ENCODE measurements around the gene UNG. TPM values are rescaled to one million over a fixed set of nuclear protein-coding genes. Genes with fewer than 3 reads are reported as not detected.
A peak's percentile ranks its signal among the peaks of the same experiment; 100 is the strongest.

Gene UNG
- total and polyA plus RNA-seq, 9 of the 15 experiments (the other 6 are each of a cell fraction or from before 2014, with no cell fraction given): 8.4 to 59.8 (median 41.0) TPM

DNA sequence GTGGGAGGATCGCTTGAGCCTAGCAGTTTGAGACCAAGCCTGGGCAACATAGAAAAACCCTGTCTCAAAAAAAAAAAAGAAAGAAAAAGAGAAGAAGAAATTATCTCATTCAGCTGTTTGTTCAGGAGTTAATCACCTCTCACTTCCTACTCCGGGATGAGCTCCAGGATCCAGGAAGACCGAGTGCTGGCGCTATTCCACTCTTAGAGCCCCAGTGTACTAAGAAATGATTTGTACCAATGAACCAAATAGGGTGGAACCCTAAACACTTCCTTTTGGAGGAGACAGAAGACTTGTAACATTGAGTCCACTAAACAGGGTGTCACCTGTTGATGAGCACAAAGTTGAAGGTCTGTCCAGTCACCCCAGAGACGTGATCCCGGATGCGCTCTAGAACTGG, 7.7 kb upstream of the UNG start:
- FAIRE-seq (no peak), DNase-seq (ENCODE audit: extremely low read depth in 1 of 4, low spot score in 3 of 4) (no peak), ATAC-seq (no peak)
- intact Hi-C loops (cut with micrococcal nuclease): loop anchor here (10.0 kb wide), 3 partner anchors 75 to 425 kb away; no protein-coding TSS in a partner anchor
- Histone ChIP-seq H3K9ac (ENCODE audit: insufficient read depth in 1 of 2, low read depth in 2 of 2, low read length in 2 of 2) (0 out of 4 replicates have a peak overlapping the region, but pooled peaks of 1 of the 2 experiments have one; percentile 5), H2AFZ (ENCODE audit: low read depth, low read length) (no peak overlapping the region), H3K9me1 (ENCODE audit: control insufficient read depth, insufficient read depth, low read length) (peaks cover 3% of the 10 kb centered on the region), H3K4me2 (ENCODE audit: insufficient read depth, low read length) (no peak overlapping the region), H3K9me3 (replicated peaks; ENCODE audit: control insufficient read depth, insufficient read depth, low read depth, low read length) (no peaks in the 10 kb centered on the region; the same call in 1 of the 2 replicates), H3K4me3 (no peak overlapping the region), H3K27ac (ENCODE audit: extremely low read depth, low read depth, low read length) (no peak overlapping the region), H3K36me3 (ENCODE audit: control insufficient read depth, insufficient read depth, low read length) (peaks cover 58% of the 10 kb centered on the region), H3K27me3 (ENCODE audit: control insufficient read depth in 2 of 2, insufficient read depth in 2 of 2, low read length in 2 of 2) (no peaks in the 10 kb centered on the region), H3K4me1 (replicated peaks in 1 of 2; ENCODE audit: control insufficient read depth in 2 of 2, insufficient read depth in 2 of 2, low read length in 2 of 2) (peaks cover 6 to 24% of the 10 kb centered on the region in 2 experiments; a peak in 4 of 5 replicates), H3K79me2 (ENCODE audit: control insufficient read depth, insufficient read depth, low read length) (peaks cover 29% of the 10 kb centered on the region), H4K20me1 (replicated peaks; ENCODE audit: control insufficient read depth, insufficient read depth, low read length) (no peaks in the 10 kb centered on the region)
- 92% methylated on average over 7 of the region's 7 CpGs for WGBS (ENCODE audit: insufficient coverage, low coverage, missing lambda C conversion rate)
- POLR2A ChIA-PET: interaction anchor here (0.7 kb wide), 1 partner anchor 20 kb away, joined by 4 read pairs; no protein-coding TSS in a partner anchor
- CTCF ChIA-PET (ENCODE audit: low intra/inter-chr PET ratio): no interaction called here
- no TSS peak for BruUV-seq (replicated peaks)
- TF ChIP-seq GABPB2 (CRISPR knock-in tag; conservative IDR thresholded peaks at IDR 0.05) (no peak), MBD2 (IDR thresholded peaks at IDR 0.05; ENCODE audit: borderline replicate concordance, low read depth) (no peak), CHCHD3 (CRISPR knock-in tag; IDR thresholded peaks at IDR 0.05) (no peak), ZNF586 (CRISPR knock-in tag; conservative IDR thresholded peaks at IDR 0.05) (no peak), MAFG (tag; conservative IDR thresholded peaks at IDR 0.05) (no peak), ETS2 (tag; IDR thresholded peaks at IDR 0.05; ENCODE audit: borderline replicate concordance, poor library complexity, severe bottlenecking) (no peak), ELK1 (CRISPR knock-in tag; IDR thresholded peaks at IDR 0.05) (no peak), TSHZ1 (CRISPR knock-in tag; IDR thresholded peaks at IDR 0.05) (no peak), PHB (CRISPR knock-in tag; IDR thresholded peaks at IDR 0.05) (no peak), HDAC6 (IDR thresholded peaks at IDR 0.05; ENCODE audit: low read depth, low read length) (no peak), CHD1 (IDR thresholded peaks at IDR 0.05; ENCODE audit: low read length) (no peak), RUNX1 (IDR thresholded peaks at IDR 0.05; ENCODE audit: low read depth) (no peak), TEAD2 (tag; IDR thresholded peaks at IDR 0.05) (no peak)
- TF ChIP-seq, protein P1, sequence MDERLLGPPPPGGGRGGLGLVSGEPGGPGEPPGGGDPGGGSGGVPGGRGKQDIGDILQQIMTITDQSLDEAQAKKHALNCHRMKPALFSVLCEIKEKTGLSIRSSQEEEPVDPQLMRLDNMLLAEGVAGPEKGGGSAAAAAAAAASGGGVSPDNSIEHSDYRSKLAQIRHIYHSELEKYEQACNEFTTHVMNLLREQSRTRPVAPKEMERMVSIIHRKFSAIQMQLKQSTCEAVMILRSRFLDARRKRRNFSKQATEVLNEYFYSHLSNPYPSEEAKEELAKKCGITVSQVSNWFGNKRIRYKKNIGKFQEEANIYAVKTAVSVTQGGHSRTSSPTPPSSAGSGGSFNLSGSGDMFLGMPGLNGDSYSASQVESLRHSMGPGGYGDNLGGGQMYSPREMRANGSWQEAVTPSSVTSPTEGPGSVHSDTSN (CRISPR knock-in tag; IDR thresholded peaks at IDR 0.05; ENCODE audit: low read depth): no peak
- TF ChIP-seq, protein P1 (tag; conservative IDR thresholded peaks at IDR 0.05; ENCODE audit: low read depth): no peak
- in situ Hi-C loops (cut with MboI): loop anchor here (5.0 to 10.0 kb wide), 2 partner anchors 425 to 527 kb away; partner anchors contain the start of genes ISCU and SART3

All from K562 (cell line).